HepG2 (cell line): ENCODE results near the gene KLHL12. TPM values are rescaled to one million over a fixed set of nuclear protein-coding genes. Genes with fewer than 3 reads are reported as not detected.

ENCODE experiments used
- ATAC-seq: fragments of 200-7000 bp; cut with Tn5 transposase; 3 replicates; pipeline ENCODE4 v1.9.1; 2020; ENCODE audit warnings: mild to moderate bottlenecking, moderate library complexity
- BruUV-seq: library from RNA; stranded (reverse); fragments of 400-500 nt; replicated peaks from 2 replicates; lab custom pipeline; 2021; lab: Mats Ljungman, UMichigan
- CTCF ChIA-PET: fragments of 300-600 bp; formaldehyde crosslinking; extraction: SDS; loops from one replicate; lab custom pipeline; 2021; ENCODE audit warnings: low total read pairs, inconsistent platforms, low intra/inter-chr PET ratio; lab: Yijun Ruan, JAX
- POLR2A ChIA-PET: fragments of 350-600 bp; sonication (Branson Sonifier 250); formaldehyde crosslinking; loops from one replicate; lab custom pipeline; 2020; ENCODE audit warnings: antibody characterized with exemption, inconsistent platforms; lab: Yijun Ruan, JAX
- DNase-seq: peaks from one replicate; pipeline ENCODE4 v3.0.0-alpha.2; 2015; ENCODE audit warnings: low spot score
- FAIRE-seq: peaks from 3 replicates; lab custom pipeline; 2011; peaks lifted over from hg19 to GRCh38; lab: Jason Lieb, UNC
- H2AFZ ChIP-seq: one replicate; pipeline ENCODE4 v1.6.1; 2011; ENCODE audit warnings: low read length, inconsistent platforms
- H3K27ac ChIP-seq: fragments of 300-600 bp; 3 replicates; pipeline ENCODE4 v1.8.0; 2011; ENCODE audit warnings: mixed run types, mild to moderate bottlenecking, mixed read lengths, low read length, inconsistent platforms; ENCODE audit not compliant: insufficient read depth; ENCODE audit errors: extremely low read length
- H3K27me3 ChIP-seq, 2 experiments: fragments of 200-600 bp in 1 of 2; 2 replicates in 1 of 2; 3 replicates in 1 of 2; pipeline versions ENCODE4 v1.6.0 to v1.8.0; 2011; ENCODE audit warnings: low read length in 2 of 2, mild to moderate bottlenecking in 2 of 2, moderate library complexity in 2 of 2, inconsistent platforms in 1 of 2; ENCODE audit not compliant: insufficient read depth in 2 of 2, control insufficient read depth in 1 of 2
- H3K36me3 ChIP-seq, 2 experiments: fragments of 200-600 bp in 1 of 2; replicated peaks in 1 of 2; 2 replicates in 1 of 2; 3 replicates in 1 of 2; pipeline versions ENCODE4 v1.5.1 to v1.8.0; 2011; ENCODE audit warnings: low read length in 2 of 2, inconsistent platforms in 1 of 2; ENCODE audit not compliant: insufficient read depth in 2 of 2, control insufficient read depth in 1 of 2
- H3K4me1 ChIP-seq: 2 replicates; pipeline ENCODE4 v1.5.1; 2012; ENCODE audit warnings: low read length, inconsistent platforms; ENCODE audit not compliant: insufficient read depth
- H3K4me2 ChIP-seq: 2 replicates; pipeline ENCODE4 v1.6.0; 2011; ENCODE audit warnings: low read depth, low read length, inconsistent platforms
- H3K4me3 ChIP-seq, 3 experiments: fragments of 200-600 bp in 1 of 3; sonication (generic), shearing (Covaris generic) in 1 of 3; replicated peaks in 1 of 3; 2 replicates each; pipeline ENCODE4 v1.5.1; 2011 to 2016; ENCODE audit warnings: low read length in 3 of 3, inconsistent platforms in 2 of 3, low read depth in 2 of 3, mild to moderate bottlenecking in 2 of 3, control low read depth in 1 of 3, mixed read lengths in 1 of 3; ENCODE audit not compliant: insufficient read depth in 1 of 3
- H3K79me2 ChIP-seq: one replicate; pipeline ENCODE4 v1.6.1; 2011; ENCODE audit warnings: low read length, inconsistent platforms; ENCODE audit not compliant: insufficient read depth
- H3K9ac ChIP-seq: 2 replicates; pipeline ENCODE4 v1.6.0; 2011; ENCODE audit warnings: mild to moderate bottlenecking, low read depth, low read length, inconsistent platforms; ENCODE audit not compliant: insufficient read depth
- H3K9me3 ChIP-seq: 2 replicates; pipeline ENCODE4 v1.5.1; 2012; ENCODE audit warnings: mild to moderate bottlenecking, low read length
- H4K20me1 ChIP-seq: 2 replicates; pipeline ENCODE4 v1.6.0; 2011; ENCODE audit warnings: inconsistent platforms, mild to moderate bottlenecking, low read length, moderate library complexity; ENCODE audit not compliant: insufficient read depth
- LRRFIP1 ChIP-seq: sonication (generic); formaldehyde crosslinking; conservative IDR thresholded peaks from 2 replicates; pipeline ENCODE4 v1.4.0; 2020; ENCODE audit warnings: missing genetic modification reagents
- SRSF1 ChIP-seq: fragments of 200-400 bp; formaldehyde crosslinking; optimal IDR thresholded peaks from 2 replicates; pipeline ENCODE3; 2017; ENCODE audit warnings: mild to moderate bottlenecking, low read depth, low read length, moderate library complexity
- ZNF12 ChIP-seq: sonication (generic); formaldehyde crosslinking; IDR thresholded peaks from 2 replicates; pipeline ENCODE4 v1.5.0; 2020; ENCODE audit warnings: missing genetic modification reagents
- ZNF44 ChIP-seq: sonication (generic); formaldehyde crosslinking; IDR thresholded peaks from 2 replicates; pipeline ENCODE4 v1.5.1; 2020; ENCODE audit warnings: mild to moderate bottlenecking, missing genetic modification reagents
- ZNF543 ChIP-seq: sonication (generic); formaldehyde crosslinking; IDR thresholded peaks from 2 replicates; pipeline ENCODE4 v1.4.0; 2020; ENCODE audit warnings: mild to moderate bottlenecking, missing genetic modification reagents
- ZNF597 ChIP-seq: sonication (generic); formaldehyde crosslinking; IDR thresholded peaks from 2 replicates; pipeline ENCODE4 v1.5.0; 2020; ENCODE audit warnings: missing genetic modification reagents
- WGBS: methylation state at CpG from one replicate; pipeline ENCODE4 v1.1.6; 2017; ENCODE audit warnings: low lambda C conversion rate; 5-methylcytosine and 5-hydroxymethylcytosine counted together
- in situ Hi-C: cut with HindIII; loops from 2 replicates; pipeline ENCODE4 v1.10.0; 2017; ENCODE audit warnings: low pct_unique_long_range_greater_than_20kb; ENCODE audit not compliant: extremely low pct_ligation_motif_present
- intact Hi-C: fragments of 100-400 bp; cut with micrococcal nuclease; formaldehyde crosslinking; loops from one replicate; pipeline ENCODE4 v1.10.0; 2022; ENCODE audit not compliant: unreplicated experiment
- polyA plus RNA-seq, 8 experiments: library from polyadenylated mRNA; depleted of rRNA in 3 of 8; stranded (reverse) in 7 of 8; unstranded in 1 of 8; fragments of >200 nt; fragmentation: Illumina TruSeq in 4 of 8; extraction: Trizol in 4 of 8; gene quantifications; 2 replicates each; pipeline versions ENCODE4 v1.2.1 to v1.2.3, GENCODE V29; 2011 to 2016; ENCODE audit warnings: low read depth in 4 of 8, missing spikeins in 1 of 8, mixed read lengths in 1 of 8; ENCODE audit not compliant: insufficient read depth in 1 of 8
- total RNA-seq, 5 experiments: library from RNA; depleted of rRNA; stranded (reverse); fragments of >200 nt; fragmentation: Illumina TruSeq; extraction: Trizol; gene quantifications; 2 replicates each; pipeline ENCODE4 v1.2.3, GENCODE V29; 2016; ENCODE audit warnings: low read depth in 1 of 5

Gene KLHL12
- total and polyA plus RNA-seq, 2 of the 13 experiments (the other 11 are each of a cell fraction or from before 2014, with no cell fraction given), result 19.2 to 25.2 TPM

GRCh38 chr1:202941372-202941771 is 14.3 kb upstream of the KLHL12 start:
- no peak overlapping the region for H3K27ac ChIP-seq
- no TSS peak for BruUV-seq
- no peak for TF ChIP-seq ZNF543 (CRISPR knock-in tag)
- TF ChIP-seq, all 625 proteins: peak for 0
- Histone ChIP-seq H3K79me2 (no peaks in the 10 kb centered on the region), H3K27me3 (no peaks in the 10 kb centered on the region), H2AFZ (no peak overlapping the region), H4K20me1 (no peaks in the 10 kb centered on the region), H3K4me3 (no peak overlapping the region), H3K4me2 (no peak overlapping the region), H3K36me3 (peaks cover 20 to 51% of the 10 kb centered on the region in 2 experiments; a peak in 4 of 5 replicates), H3K4me1 (no peaks in the 10 kb centered on the region), H3K9me3 (no peaks in the 10 kb centered on the region), H3K9ac (no peak overlapping the region)
- no peak for FAIRE-seq
- DNase-seq, result no peak
- POLR2A ChIA-PET, result no interaction called here
- in situ Hi-C loops (no loop called here), intact Hi-C loops (no loop called here)
- 98% methylated on average over 4 of the region's 4 CpGs for WGBS
- CTCF ChIA-PET, result no interaction called here
- no peak for ATAC-seq

GRCh38 chr1:202940561-202940960 is 13.5 kb upstream of the KLHL12 start:
- Histone ChIP-seq H4K20me1 (no peaks in the 10 kb centered on the region), H3K79me2 (no peaks in the 10 kb centered on the region), H3K4me3 (no peak overlapping the region), H3K36me3 (peaks cover 17 to 43% of the 10 kb centered on the region in 2 experiments; a peak in 4 of 5 replicates), H3K4me2 (no peak overlapping the region), H3K27me3 (no peaks in the 10 kb centered on the region), H2AFZ (no peak overlapping the region), H3K4me1 (no peaks in the 10 kb centered on the region), H3K9me3 (no peaks in the 10 kb centered on the region), H3K9ac (no peak overlapping the region), H3K27ac (no peak overlapping the region)
- in situ Hi-C loops, result no loop called here
- POLR2A ChIA-PET, result no interaction called here
- TF ChIP-seq SRSF1, result no peak
- TF ChIP-seq ZNF44, result no peak
- TF ChIP-seq ZNF12 (CRISPR knock-in tag), result no peak
- TF ChIP-seq LRRFIP1, result no peak
- no peak for TF ChIP-seq ZNF597
- CTCF ChIA-PET, result no interaction called here
- ATAC-seq (no peak), DNase-seq (no peak), FAIRE-seq (no peak)
- intact Hi-C loops, result no loop called here
- BruUV-seq, result no TSS peak
